KOPT-K1 (cell line): ENCODE data around the gene PERCC1.

ENCODE experiments used
- H3K27ac ChIP-seq: fragments of 200-600 bp; sonication (generic); 2 replicates; pipeline ENCODE4 v1.5.1; 2016; ENCODE audit warnings: antibody characterized with exemption, mild to moderate bottlenecking, low read depth, low read length; ENCODE audit not compliant: poor library complexity, severe bottlenecking
- H3K36me3 ChIP-seq: fragments of 200-600 bp; sonication (generic); 2 replicates; pipeline ENCODE4 v1.5.1; 2017; ENCODE audit warnings: antibody characterized with exemption, mild to moderate bottlenecking, low read length, moderate library complexity; ENCODE audit not compliant: insufficient read depth
- H3K9me3 ChIP-seq: fragments of 200-600 bp; sonication (generic); 2 replicates; pipeline ENCODE4 v1.5.1; 2017; ENCODE audit warnings: antibody characterized with exemption, low read length, mild to moderate bottlenecking; ENCODE audit not compliant: insufficient read depth, poor library complexity, severe bottlenecking

The PERCC1 gene

DNA sequence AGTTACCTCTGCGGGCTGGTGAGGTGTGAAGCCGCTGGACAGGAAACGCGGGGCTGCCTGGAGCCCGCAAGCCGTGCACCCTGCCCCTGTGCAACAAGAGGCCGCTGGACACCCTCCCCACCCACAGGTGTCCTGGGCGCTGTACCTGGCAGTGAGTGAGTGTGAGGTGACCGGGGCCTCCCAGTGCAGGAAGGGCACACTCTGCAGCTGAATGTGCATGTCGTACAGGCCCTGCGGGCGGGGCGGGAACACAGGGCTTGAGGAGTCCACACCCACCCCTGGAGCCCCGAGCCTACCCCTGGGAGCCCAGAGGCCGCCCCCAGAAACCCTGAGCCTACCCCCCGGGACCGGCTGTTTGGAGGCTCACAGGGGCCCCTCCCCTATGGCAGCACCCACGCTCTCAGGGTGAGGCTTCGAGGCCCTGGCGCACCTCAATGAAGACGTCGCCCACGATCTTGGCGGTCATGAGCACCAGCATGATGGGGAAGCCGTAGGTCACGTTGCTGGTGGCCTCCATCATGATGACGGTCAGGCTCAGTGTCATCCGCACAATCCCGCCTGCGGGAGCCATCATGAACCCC, 17.7 kb downstream of the PERCC1 start:
- no peak overlapping the region for H3K27ac ChIP-seq
- peaks cover 32% of the 10 kb centered on the region; the same call in 1 of the 2 replicates for H3K36me3 ChIP-seq
- no peaks in the 10 kb centered on the region for H3K9me3 ChIP-seq

DNA sequence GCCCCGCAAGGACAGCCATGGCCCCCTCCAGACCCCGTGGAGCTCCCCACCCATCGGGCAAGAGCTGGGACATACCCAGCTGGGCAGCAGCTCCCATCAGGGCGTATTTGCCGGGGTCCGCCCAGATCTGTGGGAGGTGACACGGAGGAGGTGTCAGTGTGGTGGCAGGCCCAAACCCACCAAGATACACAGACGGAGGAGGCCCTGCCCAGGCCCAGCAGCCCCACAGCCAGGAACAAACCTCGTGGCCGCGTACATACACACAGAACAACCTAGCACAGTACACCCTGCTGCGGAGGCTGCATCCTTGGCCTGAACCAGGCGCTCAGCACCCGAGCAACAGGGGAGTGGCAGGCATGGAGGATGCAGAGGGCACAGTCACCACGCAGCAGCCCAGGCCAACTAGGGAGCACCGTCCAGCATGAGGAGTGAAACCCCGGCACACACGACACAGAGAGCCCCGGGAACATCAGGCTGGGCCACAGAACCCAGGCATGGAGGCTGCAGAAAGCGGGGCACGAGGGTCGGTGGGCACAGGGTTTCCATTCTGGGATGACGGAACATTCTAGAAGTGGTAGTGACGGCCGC, 18.4 kb downstream of the PERCC1 start:
- Histone ChIP-seq H3K9me3 (no peaks in the 10 kb centered on the region), H3K27ac (no peak overlapping the region), H3K36me3 (peaks cover 39% of the 10 kb centered on the region; the same call in 1 of the 2 replicates)

GRCh38 chr16:1450218-1450617, 19.3 kb downstream of the PERCC1 start:
- no peak overlapping the region for H3K27ac ChIP-seq
- H3K9me3 ChIP-seq = no peaks in the 10 kb centered on the region
- peaks cover 48% of the 10 kb centered on the region; the same call in 1 of the 2 replicates for H3K36me3 ChIP-seq

DNA sequence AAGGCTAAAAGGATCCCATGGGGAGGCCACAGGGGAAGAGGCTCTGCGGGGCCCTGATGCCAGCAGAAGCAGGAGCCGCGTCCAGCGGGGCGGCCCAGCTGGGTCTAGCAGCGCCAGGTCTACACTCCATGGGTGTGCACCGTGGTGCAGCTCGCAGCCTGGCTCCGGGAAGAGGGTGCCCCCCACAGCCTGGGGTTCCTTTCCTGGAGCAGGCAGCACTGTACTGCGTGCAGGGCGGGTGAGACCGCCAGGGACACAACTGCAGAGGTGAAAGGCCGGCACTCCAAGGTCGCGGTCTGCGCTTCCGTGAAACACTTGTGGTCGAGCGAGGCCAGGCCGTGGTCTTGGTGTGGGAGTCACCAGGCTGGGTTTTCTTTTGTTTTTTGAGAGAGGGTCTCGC, 20.0 kb downstream of the PERCC1 start:
- peaks cover 54% of the 10 kb centered on the region; the same call in 1 of the 2 replicates for H3K36me3 ChIP-seq
- H3K27ac ChIP-seq = no peak overlapping the region
- H3K9me3 ChIP-seq = no peaks in the 10 kb centered on the region

DNA sequence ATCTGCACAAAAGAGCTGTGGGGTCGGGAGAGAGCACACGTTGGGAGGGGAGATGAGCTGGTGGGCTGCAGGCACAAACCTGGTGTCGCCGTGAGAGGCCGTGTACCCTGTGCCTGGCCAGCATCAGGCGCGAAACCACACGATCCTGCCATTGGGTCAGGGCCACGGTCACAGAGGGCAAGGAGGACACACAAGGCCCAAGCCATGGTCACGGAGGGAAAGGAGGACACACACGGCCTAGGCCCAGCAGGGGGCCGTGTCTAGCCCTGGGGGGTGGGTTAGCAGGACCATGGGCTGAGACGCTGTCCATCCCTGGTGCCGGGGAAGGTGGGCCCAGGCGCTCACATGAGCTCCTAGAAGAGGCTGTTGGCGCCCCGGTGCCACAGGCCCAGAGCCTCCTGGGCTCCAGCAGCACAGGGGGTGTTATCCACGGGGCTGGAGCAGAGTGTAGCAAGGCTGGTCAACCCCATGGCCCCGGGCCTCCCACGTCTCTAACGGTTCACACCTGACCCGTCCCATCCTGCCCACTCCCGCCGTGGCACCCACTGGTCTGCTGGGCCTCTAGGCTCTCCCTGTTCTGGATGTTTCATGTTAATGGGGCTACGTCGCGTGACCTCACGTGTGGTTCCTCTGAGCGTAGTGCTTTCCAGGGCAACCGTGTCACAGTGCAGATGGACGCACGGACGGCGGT, 21.0 kb downstream of the PERCC1 start:
- Histone ChIP-seq H3K27ac (no peak overlapping the region), H3K9me3 (no peaks in the 10 kb centered on the region), H3K36me3 (peaks cover 57% of the 10 kb centered on the region; the same call in 1 of the 2 replicates)

GRCh38 chr16:1452530-1452929, 21.7 kb downstream of the PERCC1 start:
- H3K9me3 ChIP-seq = no peaks in the 10 kb centered on the region
- H3K27ac ChIP-seq = no peak overlapping the region
- peaks cover 55% of the 10 kb centered on the region; the same call in 1 of the 2 replicates for H3K36me3 ChIP-seq

DNA sequence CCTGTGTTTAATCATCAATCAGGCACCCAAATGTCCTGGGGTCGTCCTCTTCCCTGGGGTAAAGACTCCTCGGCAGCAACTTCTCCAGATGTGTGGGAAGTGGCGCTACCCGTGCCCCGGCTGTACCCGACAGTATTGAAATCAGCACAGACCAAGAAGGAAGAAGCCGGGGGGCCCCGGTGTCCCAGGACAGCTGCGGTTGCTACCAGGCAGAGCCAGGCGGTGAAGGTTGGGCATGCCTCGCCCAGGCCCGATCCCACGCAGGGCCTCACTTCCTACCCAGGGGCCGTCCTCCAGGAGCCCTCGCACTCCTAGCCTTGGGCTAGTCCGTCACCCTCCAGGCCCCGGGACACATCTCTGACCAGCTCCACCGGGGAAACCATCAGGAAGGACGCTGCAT, 22.4 kb downstream of the PERCC1 start:
- Histone ChIP-seq H3K9me3 (no peaks in the 10 kb centered on the region), H3K27ac (no peak overlapping the region), H3K36me3 (peaks cover 47% of the 10 kb centered on the region; the same call in 1 of the 2 replicates)

- no peak overlapping the region for H3K27ac ChIP-seq
- peaks cover 53% of the 10 kb centered on the region; the same call in 1 of the 2 replicates for H3K36me3 ChIP-seq
- H3K9me3 ChIP-seq = no peaks in the 10 kb centered on the region
Measured at GRCh38 chr16:1454561-1454960, 23.7 kb downstream of the PERCC1 start.

DNA sequence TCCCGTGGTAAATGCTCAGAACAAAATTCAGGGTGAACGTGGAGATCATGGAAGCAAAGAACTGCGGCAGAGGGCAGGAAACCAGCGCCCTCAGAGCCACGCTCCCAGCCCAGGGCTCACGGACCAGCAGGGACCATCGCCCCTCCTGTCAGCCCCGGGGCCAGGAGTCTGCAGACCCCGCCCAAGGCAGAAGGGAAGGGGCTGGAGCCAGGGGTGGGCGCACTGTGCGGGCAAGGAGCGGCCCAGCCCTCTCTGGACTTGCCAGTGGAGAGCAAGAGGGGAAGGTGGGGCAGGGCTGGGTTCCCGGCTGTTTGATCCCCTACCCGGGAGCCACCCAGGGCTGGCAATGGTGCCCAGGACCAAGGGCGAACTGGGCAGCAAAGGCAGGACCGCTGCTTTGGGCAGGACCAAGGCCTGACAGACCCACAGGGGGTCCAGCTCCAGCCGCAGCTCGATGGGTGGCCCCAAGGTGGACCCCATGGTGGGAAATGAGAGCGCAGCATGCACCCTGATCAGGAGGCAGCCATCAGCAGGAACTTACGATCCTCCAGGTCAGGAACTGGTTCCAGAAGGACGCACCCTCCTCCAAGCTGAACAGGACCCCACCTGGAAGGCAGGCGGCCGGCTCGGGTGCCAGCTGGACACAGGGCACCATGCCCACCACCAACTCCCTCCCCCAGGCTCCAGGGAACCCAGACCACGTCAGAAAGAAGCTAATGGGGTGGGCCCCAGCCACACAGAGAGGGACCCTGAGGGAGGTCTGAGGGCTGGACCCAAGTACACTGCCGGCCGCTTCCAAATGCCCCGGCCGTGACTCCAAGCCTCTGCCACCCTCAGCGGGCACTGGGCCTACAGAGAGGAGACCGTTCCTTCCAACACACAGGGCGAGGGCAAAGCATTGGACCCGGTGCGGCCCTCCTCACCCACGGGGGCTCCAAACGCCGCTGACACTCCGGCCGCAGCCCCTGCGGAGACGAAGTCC, 24.6 kb downstream of the PERCC1 start:
- peaks cover 59% of the 10 kb centered on the region for H3K36me3 ChIP-seq
- no peaks in the 10 kb centered on the region for H3K9me3 ChIP-seq
- H3K27ac ChIP-seq = no peak overlapping the region

- Histone ChIP-seq H3K36me3 (peaks cover 65% of the 10 kb centered on the region), H3K27ac (no peak overlapping the region), H3K9me3 (no peaks in the 10 kb centered on the region)
Measured at GRCh38 chr16:1456951-1457350, 26.1 kb downstream of the PERCC1 start.

DNA sequence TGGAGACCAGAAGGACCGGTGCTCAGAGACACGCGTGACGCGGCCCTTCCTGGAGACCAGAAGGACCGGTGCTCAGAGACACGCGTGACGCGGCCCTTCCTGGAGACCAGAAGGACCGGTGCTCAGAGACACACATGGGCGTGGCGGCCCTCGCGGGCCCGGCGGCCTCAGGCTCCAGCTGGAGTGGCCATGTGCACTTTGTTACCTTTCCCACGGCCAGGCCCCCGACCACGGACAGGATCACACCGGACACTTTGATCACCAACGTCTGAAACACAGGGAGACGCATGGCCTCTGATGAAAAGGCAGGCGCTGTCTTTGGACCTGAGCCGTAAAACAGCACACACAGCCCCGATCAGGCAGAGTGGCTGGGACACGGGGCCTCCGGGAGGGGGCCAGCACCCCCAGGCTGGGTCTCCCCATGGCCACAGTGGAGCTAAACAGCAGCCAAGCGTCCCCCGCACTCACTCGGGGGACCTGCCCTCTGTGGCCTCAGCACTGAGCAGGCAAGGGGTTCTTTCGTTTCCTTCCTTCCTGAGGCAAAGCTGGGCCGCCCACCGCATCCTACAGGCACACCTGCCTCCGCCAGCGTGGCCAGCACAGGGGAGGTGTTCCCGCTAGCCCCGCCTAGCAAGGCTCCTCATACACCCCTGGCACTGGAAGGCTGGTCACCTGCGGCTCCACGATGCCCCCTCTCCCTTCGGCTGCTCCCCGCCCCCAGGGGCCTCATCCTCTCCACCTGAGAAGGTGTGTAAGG, 26.8 kb downstream of the PERCC1 start:
- no peak overlapping the region for H3K27ac ChIP-seq
- peaks cover 59% of the 10 kb centered on the region for H3K36me3 ChIP-seq
- H3K9me3 ChIP-seq = no peaks in the 10 kb centered on the region

GRCh38 chr16:1458336-1458976, 27.6 kb downstream of the PERCC1 start:
- Histone ChIP-seq H3K36me3 (peaks cover 53% of the 10 kb centered on the region), H3K9me3 (no peaks in the 10 kb centered on the region), H3K27ac (no peak overlapping the region)

DNA sequence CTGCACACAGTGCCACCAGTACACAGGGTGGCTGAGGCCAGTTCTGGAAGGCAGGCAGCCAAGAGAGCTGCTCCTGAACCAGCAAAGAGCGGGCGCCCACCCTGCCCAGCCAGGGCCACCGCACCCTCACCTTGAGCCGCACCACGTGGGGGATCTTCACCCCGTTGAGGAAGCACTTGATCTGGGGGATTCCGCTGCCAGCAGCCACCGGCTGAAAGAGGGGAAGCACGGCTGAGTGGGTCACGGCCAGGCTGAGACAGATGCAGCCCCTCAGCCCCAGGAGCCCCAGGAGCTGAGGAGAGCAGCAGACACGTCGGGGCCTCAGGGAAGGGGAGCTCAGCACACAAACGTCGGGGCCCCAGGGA, 28.1 kb downstream of the PERCC1 start:
- H3K9me3 ChIP-seq = no peaks in the 10 kb centered on the region
- peaks cover 48% of the 10 kb centered on the region for H3K36me3 ChIP-seq
- no peak overlapping the region for H3K27ac ChIP-seq

DNA sequence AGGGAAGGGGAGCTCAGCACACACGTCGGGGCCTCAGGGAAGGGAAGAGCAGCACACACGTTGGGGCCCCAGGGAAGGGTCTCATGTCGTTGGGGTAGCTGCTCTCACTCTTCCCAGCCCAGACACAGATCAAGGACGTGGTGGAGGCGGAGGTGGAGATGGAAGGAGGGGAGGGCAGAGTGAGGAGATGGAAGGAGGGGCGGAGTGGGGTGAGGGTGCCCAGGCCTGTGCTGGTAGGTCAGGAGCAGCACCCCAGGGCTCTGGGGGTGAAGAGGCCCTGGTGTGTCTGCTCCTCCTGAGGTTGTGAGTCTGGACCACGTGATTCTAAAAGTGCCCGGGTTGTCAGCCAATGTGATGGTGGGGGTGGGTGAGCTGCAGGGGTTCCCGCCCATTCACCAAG, 29.1 kb downstream of the PERCC1 start:
- no peak overlapping the region for H3K27ac ChIP-seq
- H3K36me3 ChIP-seq = peaks cover 38% of the 10 kb centered on the region
- H3K9me3 ChIP-seq = no peaks in the 10 kb centered on the region
